ENCODE measurements around the gene RASSF9. TPM values are rescaled to one million over a fixed set of nuclear protein-coding genes. Genes with fewer than 3 reads are reported as not detected.

The RASSF9 gene
- total and polyA plus RNA-seq, 4 donors: 0.25 to 7.9 (median 3.5) TPM

DNA sequence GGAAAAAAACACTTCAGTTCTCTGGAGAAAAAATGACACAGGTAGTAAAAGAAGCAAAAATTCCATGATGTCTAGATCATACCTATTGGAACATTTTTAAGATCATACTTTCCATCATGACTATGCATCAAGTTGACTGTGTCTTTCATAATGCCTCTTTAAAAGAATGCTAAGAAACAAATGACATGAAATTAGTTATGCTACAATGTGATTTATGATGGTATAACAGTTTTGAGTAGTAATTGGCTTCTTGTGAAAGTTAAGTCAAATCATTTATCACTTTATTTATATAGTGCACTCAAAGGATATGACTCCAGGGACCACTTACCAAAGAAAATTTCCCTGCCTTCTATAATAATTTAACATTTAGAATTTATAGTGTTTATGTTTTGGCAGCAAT, 28.5 kb downstream of the RASSF9 start:
- Histone ChIP-seq H3K27me3 (ENCODE audit: control insufficient read depth in 1 of 2, insufficient read depth in 2 of 2, low read length in 1 of 2) (no peaks in the 10 kb centered on the region), H3K36me3 (ENCODE audit: control insufficient read depth in 1 of 2, insufficient read depth in 2 of 2, low read length in 1 of 2) (peaks cover 0 to 3% of the 10 kb centered on the region in 2 donors), H3K27ac (ENCODE audit: low read depth in 1 of 2, low read length in 2 of 2) (no peak overlapping the region), H3K9me3 (ENCODE audit: control insufficient read depth, low read length) (no peaks in the 10 kb centered on the region), H3K4me3 (ENCODE audit: low read length in 2 of 2) (no peak overlapping the region), H3K4me1 (ENCODE audit: control insufficient read depth in 1 of 2, insufficient read depth in 2 of 2, low read length in 2 of 2) (peaks cover 2% of the 10 kb centered on the region in 2 donors)
- DNase-seq (no peak), ATAC-seq (ENCODE audit: low FRiP score) (no peak)
- intact Hi-C loops (cut with DNase I): no loop called here

DNA sequence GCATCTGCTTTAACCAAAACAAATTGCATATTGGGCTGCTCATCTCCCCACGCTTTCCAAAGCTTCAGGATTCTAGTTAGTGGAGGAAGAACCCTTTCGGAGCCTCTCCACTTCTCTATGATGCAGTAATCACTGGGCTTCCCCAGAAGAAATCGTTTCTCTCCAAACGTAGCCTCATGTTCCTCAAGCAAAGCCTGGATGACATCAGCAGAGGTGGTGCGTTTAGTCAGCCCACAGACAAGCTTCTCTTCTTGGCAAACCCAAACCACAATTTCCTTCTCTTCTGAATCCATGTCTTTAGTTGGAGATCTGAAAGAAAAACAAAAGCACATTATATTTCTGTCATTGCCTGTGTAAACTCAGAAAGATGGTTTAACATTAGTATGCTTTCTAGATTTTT, 30.6 kb downstream of the RASSF9 start:
- WGBS, 2 donors: 85 to 91% methylated on average over 5 of the region's 5 CpGs
- Histone ChIP-seq H3K9me3 (ENCODE audit: control insufficient read depth, low read length) (no peaks in the 10 kb centered on the region), H3K4me3 (ENCODE audit: low read length in 2 of 2) (no peak overlapping the region), H3K36me3 (ENCODE audit: control insufficient read depth in 1 of 2, insufficient read depth in 2 of 2, low read length in 1 of 2) (peaks cover 0 to 3% of the 10 kb centered on the region in 2 donors), H3K27ac (ENCODE audit: low read depth in 1 of 2, low read length in 2 of 2) (no peak overlapping the region), H3K27me3 (ENCODE audit: control insufficient read depth in 1 of 2, insufficient read depth in 2 of 2, low read length in 1 of 2) (no peaks in the 10 kb centered on the region), H3K4me1 (ENCODE audit: control insufficient read depth in 1 of 2, insufficient read depth in 2 of 2, low read length in 2 of 2) (peaks cover 2% of the 10 kb centered on the region in 2 donors)
- ATAC-seq (ENCODE audit: low FRiP score) (no peak), DNase-seq (no peak)
- intact Hi-C loops (cut with DNase I): no loop called here

DNA sequence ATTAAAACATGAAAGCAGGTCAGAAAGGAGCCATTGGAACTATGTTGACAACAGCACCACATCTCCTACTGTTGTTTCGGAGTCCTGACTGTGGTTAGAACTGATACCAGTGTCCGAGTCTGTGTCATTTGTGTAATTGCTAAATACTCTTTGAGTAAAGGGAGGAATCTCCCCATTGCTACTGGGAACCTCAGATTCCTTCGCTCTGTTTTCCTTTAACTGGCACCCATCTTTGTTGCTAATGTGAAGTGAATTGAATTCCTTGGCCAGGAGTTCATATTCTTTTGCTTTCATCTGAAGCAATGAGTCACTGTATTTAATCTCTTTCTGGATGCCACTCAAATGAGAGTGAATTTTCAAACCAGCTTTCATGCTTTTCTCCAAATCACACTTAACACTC, 31.5 kb downstream of the RASSF9 start:
- intact Hi-C loops (cut with DNase I): no loop called here
- DNase-seq (no peak), ATAC-seq (ENCODE audit: low FRiP score) (no peak)
- Histone ChIP-seq H3K4me1 (ENCODE audit: control insufficient read depth in 1 of 2, insufficient read depth in 2 of 2, low read length in 2 of 2) (peaks cover 2% of the 10 kb centered on the region in 2 donors), H3K36me3 (ENCODE audit: control insufficient read depth in 1 of 2, insufficient read depth in 2 of 2, low read length in 1 of 2) (peaks cover 0 to 3% of the 10 kb centered on the region in 2 donors), H3K9me3 (ENCODE audit: control insufficient read depth, low read length) (no peaks in the 10 kb centered on the region), H3K4me3 (ENCODE audit: low read length in 2 of 2) (no peak overlapping the region), H3K27me3 (ENCODE audit: control insufficient read depth in 1 of 2, insufficient read depth in 2 of 2, low read length in 1 of 2) (no peaks in the 10 kb centered on the region), H3K27ac (ENCODE audit: low read depth in 1 of 2, low read length in 2 of 2) (no peak overlapping the region)
- WGBS, 2 donors: 77 to 83% methylated on average over 3 of the region's 3 CpGs

DNA sequence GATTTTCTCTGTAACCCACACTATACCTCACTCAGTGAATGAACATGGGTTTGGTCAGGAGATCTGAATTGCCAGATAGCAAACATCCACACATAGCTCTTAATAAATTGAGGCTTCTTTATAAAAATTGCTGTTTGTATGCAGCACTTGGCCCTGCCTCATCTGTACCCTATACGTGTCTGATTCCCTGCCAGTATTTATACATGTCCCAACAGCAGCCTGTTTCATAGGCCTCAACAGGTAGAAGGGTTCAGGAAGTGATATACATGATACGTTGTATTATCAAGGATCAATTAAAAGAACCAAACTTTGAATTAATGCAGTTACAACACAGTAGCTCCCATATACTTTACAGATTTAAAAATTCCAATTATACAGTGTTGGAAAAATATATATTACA, 32.3 kb downstream of the RASSF9 start:
- no peak for DNase-seq
- intact Hi-C loops (cut with DNase I): no loop called here
- Histone ChIP-seq H3K27me3 (ENCODE audit: control insufficient read depth in 1 of 2, insufficient read depth in 2 of 2, low read length in 1 of 2) (no peaks in the 10 kb centered on the region), H3K4me3 (ENCODE audit: low read length in 2 of 2) (no peak overlapping the region), H3K4me1 (ENCODE audit: control insufficient read depth in 1 of 2, insufficient read depth in 2 of 2, low read length in 2 of 2) (peaks cover 2% of the 10 kb centered on the region in 2 donors), H3K9me3 (ENCODE audit: control insufficient read depth, low read length) (no peaks in the 10 kb centered on the region), H3K27ac (ENCODE audit: low read depth in 1 of 2, low read length in 2 of 2) (no peak overlapping the region), H3K36me3 (ENCODE audit: control insufficient read depth in 1 of 2, insufficient read depth in 2 of 2, low read length in 1 of 2) (peaks cover 0 to 3% of the 10 kb centered on the region in 2 donors)
- no peak for ATAC-seq (ENCODE audit: low FRiP score)
- 66 to 93% methylated on average over 2 of the region's 2 CpGs for WGBS, 2 donors

GRCh38 chr12:85803231-85803630, 33.0 kb downstream of the RASSF9 start:
- intact Hi-C loops (cut with DNase I): no loop called here

GRCh38 chr12:85798122-85798521, 38.1 kb downstream of the RASSF9 start:
- DNase-seq: no peak
- Histone ChIP-seq H3K36me3 (ENCODE audit: control insufficient read depth in 1 of 2, insufficient read depth in 2 of 2, low read length in 1 of 2) (no peaks in the 10 kb centered on the region), H3K27me3 (ENCODE audit: control insufficient read depth in 1 of 2, insufficient read depth in 2 of 2, low read length in 1 of 2) (no peaks in the 10 kb centered on the region), H3K9me3 (ENCODE audit: control insufficient read depth, low read length) (no peaks in the 10 kb centered on the region), H3K4me1 (ENCODE audit: control insufficient read depth in 1 of 2, insufficient read depth in 2 of 2, low read length in 2 of 2) (no peaks in the 10 kb centered on the region), H3K4me3 (ENCODE audit: low read length in 2 of 2) (no peak overlapping the region), H3K27ac (ENCODE audit: low read depth in 1 of 2, low read length in 2 of 2) (no peak overlapping the region)
- WGBS, 2 donors: 71 to 73% methylated on average over 2 of the region's 2 CpGs
- ATAC-seq (ENCODE audit: low FRiP score): no peak
- intact Hi-C loops (cut with DNase I): no loop called here

More at GRCh38 chr12:85803231-85803630, 33.0 kb downstream of the RASSF9 start:
- ATAC-seq (ENCODE audit: low FRiP score) (no peak), DNase-seq (no peak)
- H3K4me3 ChIP-seq (ENCODE audit: low read length in 2 of 2): no peak overlapping the region
- H3K27me3 ChIP-seq (ENCODE audit: control insufficient read depth in 1 of 2, insufficient read depth in 2 of 2, low read length in 1 of 2): no peaks in the 10 kb centered on the region
- 0 to 2% methylated on average over 1 of the region's 1 CpG for WGBS, 2 donors
- H3K4me1 ChIP-seq (ENCODE audit: control insufficient read depth in 1 of 2, insufficient read depth in 2 of 2, low read length in 2 of 2): peaks cover 2% of the 10 kb centered on the region in 2 donors
- peaks cover 0 to 3% of the 10 kb centered on the region in 2 donors for H3K36me3 ChIP-seq (ENCODE audit: control insufficient read depth in 1 of 2, insufficient read depth in 2 of 2, low read length in 1 of 2)
- no peaks in the 10 kb centered on the region for H3K9me3 ChIP-seq (ENCODE audit: control insufficient read depth, low read length)
- no peak overlapping the region for H3K27ac ChIP-seq (ENCODE audit: low read depth in 1 of 2, low read length in 2 of 2)

DNA sequence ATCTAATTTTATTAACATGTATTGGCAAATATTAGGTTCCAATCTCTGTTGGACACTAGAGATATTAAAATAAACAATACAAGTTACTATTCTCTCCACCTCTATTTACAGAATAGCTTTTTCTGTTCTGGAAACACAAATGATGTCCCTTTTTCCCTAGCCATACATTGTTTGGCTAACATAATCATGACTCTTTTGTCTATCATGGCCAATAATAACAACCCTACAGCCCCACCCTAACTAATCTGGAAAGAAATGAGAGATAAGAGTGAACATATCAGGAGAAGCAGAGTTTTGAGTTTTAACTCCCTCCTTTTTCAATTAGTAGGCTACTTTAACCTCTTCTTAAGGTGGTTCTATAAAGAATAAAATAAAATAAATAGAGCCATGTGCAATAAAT, 40.2 kb downstream of the RASSF9 start:
- ATAC-seq (ENCODE audit: low FRiP score): no peak
- Histone ChIP-seq H3K36me3 (ENCODE audit: control insufficient read depth in 1 of 2, insufficient read depth in 2 of 2, low read length in 1 of 2) (no peaks in the 10 kb centered on the region), H3K4me3 (ENCODE audit: low read length in 2 of 2) (no peak overlapping the region), H3K9me3 (ENCODE audit: control insufficient read depth, low read length) (no peaks in the 10 kb centered on the region), H3K4me1 (ENCODE audit: control insufficient read depth in 1 of 2, insufficient read depth in 2 of 2, low read length in 2 of 2) (no peaks in the 10 kb centered on the region), H3K27me3 (ENCODE audit: control insufficient read depth in 1 of 2, insufficient read depth in 2 of 2, low read length in 1 of 2) (no peaks in the 10 kb centered on the region), H3K27ac (ENCODE audit: low read depth in 1 of 2, low read length in 2 of 2) (no peak overlapping the region)
- DNase-seq: no peak
- intact Hi-C loops (cut with DNase I): no loop called here

DNA sequence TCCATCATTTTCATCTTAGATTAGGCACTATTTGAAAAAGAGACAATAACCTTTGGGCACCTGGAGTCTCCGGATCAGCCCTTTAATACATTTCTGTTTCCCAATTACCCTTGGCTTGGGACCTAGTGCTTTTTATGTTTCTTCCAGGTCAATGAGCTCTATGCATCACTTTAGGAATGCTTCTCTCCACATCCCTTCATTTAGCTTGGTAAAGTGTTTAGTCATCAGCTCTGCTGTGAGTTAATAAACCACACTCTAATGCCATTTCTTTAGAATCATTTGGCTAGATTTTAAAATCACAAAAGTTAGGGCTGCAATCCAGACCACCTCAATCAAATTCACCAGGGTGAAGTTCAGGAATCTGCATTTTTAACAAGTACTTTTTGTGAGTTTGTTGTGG, 41.7 kb downstream of the RASSF9 start:
- Histone ChIP-seq H3K27ac (ENCODE audit: low read depth in 1 of 2, low read length in 2 of 2) (no peak overlapping the region), H3K36me3 (ENCODE audit: control insufficient read depth in 1 of 2, insufficient read depth in 2 of 2, low read length in 1 of 2) (no peaks in the 10 kb centered on the region), H3K4me3 (ENCODE audit: low read length in 2 of 2) (no peak overlapping the region), H3K27me3 (ENCODE audit: control insufficient read depth in 1 of 2, insufficient read depth in 2 of 2, low read length in 1 of 2) (no peaks in the 10 kb centered on the region), H3K9me3 (ENCODE audit: control insufficient read depth, low read length) (no peaks in the 10 kb centered on the region), H3K4me1 (ENCODE audit: control insufficient read depth in 1 of 2, insufficient read depth in 2 of 2, low read length in 2 of 2) (no peaks in the 10 kb centered on the region)
- DNase-seq (no peak), ATAC-seq (ENCODE audit: low FRiP score) (no peak)
- intact Hi-C loops (cut with DNase I): no loop called here
- WGBS, 2 donors: 92 to 95% methylated on average over 1 of the region's 1 CpG

DNA sequence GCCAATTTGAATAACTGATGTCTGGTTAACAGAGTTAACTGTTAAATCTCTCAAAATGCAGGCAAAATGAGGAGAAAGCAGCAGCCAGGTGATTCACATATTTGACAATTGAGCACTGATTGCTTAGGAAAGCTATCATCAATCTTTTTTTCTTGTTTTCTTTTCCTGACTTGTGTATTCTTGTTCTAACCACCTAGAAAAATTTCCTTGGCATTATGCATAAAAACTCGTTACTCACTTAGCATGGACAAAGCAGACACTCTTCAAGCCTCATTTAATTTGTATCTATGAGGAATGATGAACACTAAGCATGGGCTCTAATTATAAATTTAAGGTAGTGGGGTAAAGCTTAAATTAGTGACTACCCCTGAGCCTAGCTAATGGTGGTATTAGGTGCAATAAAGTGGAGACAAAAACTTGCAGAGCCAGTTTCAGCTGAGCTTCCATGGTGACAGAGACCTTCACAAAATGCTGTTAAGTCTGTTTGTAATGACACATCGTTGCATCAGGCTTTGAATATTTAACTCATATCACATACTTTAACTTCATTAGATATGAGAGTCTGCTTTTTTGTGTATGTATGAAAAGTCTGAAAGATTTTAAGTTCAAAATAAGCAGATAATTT, 52.0 kb downstream of the RASSF9 start:
- ATAC-seq (ENCODE audit: low FRiP score) (no peak), DNase-seq (no peak)
- no peaks in the 10 kb centered on the region for H3K9me3 ChIP-seq (ENCODE audit: control insufficient read depth, low read length)
- WGBS, 2 donors: 72 to 76% methylated on average over 2 of the region's 2 CpGs
- H3K27ac ChIP-seq (ENCODE audit: low read depth in 1 of 2, low read length in 2 of 2): no peak overlapping the region
- no peaks in the 10 kb centered on the region for H3K36me3 ChIP-seq (ENCODE audit: control insufficient read depth in 1 of 2, insufficient read depth in 2 of 2, low read length in 1 of 2)
- no peaks in the 10 kb centered on the region for H3K27me3 ChIP-seq (ENCODE audit: control insufficient read depth in 1 of 2, insufficient read depth in 2 of 2, low read length in 1 of 2)
- no peak overlapping the region for H3K4me3 ChIP-seq (ENCODE audit: low read length in 2 of 2)
- intact Hi-C loops (cut with DNase I): no loop called here
- no peaks in the 10 kb centered on the region for H3K4me1 ChIP-seq (ENCODE audit: control insufficient read depth in 1 of 2, insufficient read depth in 2 of 2, low read length in 2 of 2)

Measured in aorta (tissue), 5 donors.